Mesendoderm (in vitro differentiated cells): ENCODE results near the gene ELP2.

Source experiments
- DNase-seq: peaks from one replicate; pipeline ENCODE4 v3.0.0; 2013
- H2AK5ac ChIP-seq: 2 replicates; pipeline ENCODE4 v1.6.1; 2013; ENCODE audit warnings: low read length, inconsistent platforms
- H2BK120ac ChIP-seq: 2 replicates; pipeline ENCODE4 v1.6.1; 2013; ENCODE audit warnings: low read depth, mild to moderate bottlenecking, low read length, moderate library complexity, mixed read lengths
- H2BK15ac ChIP-seq: replicated peaks from 2 replicates; pipeline ENCODE4 v1.6.1; 2013; ENCODE audit warnings: low read depth, mild to moderate bottlenecking, moderate library complexity
- H2BK5ac ChIP-seq: 2 replicates; pipeline ENCODE4 v1.6.1; 2013; ENCODE audit warnings: low read length, inconsistent platforms
- H3K18ac ChIP-seq: 2 replicates; pipeline ENCODE4 v1.6.1; 2013; ENCODE audit warnings: mild to moderate bottlenecking, low read length, mixed read lengths
- H3K23ac ChIP-seq: one replicate; pipeline ENCODE4 v1.6.1; 2013; ENCODE audit warnings: low read length
- H3K27ac ChIP-seq: 2 replicates; pipeline ENCODE4 v1.5.1; 2013; ENCODE audit warnings: low read depth, mild to moderate bottlenecking, inconsistent platforms, low read length, moderate library complexity
- H3K27me3 ChIP-seq: 2 replicates; pipeline ENCODE4 v1.6.1; 2013; ENCODE audit warnings: low read length, control low read depth, mild to moderate bottlenecking, inconsistent platforms; ENCODE audit not compliant: insufficient read depth, poor library complexity
- H3K36me3 ChIP-seq: 2 replicates; pipeline ENCODE4 v1.6.1; 2013; ENCODE audit warnings: low read length, inconsistent platforms; ENCODE audit not compliant: control insufficient read depth, insufficient read depth
- H3K4ac ChIP-seq: one replicate; pipeline ENCODE4 v1.6.1; 2013; ENCODE audit warnings: low read depth, mild to moderate bottlenecking, low read length, moderate library complexity
- H3K4me1 ChIP-seq: 2 replicates; pipeline ENCODE4 v1.6.1; 2013; ENCODE audit warnings: low read depth, low read length, inconsistent platforms; ENCODE audit not compliant: control insufficient read depth
- H3K4me2 ChIP-seq: 2 replicates; pipeline ENCODE4 v1.6.1; 2013; ENCODE audit warnings: low read length
- H3K4me3 ChIP-seq: 2 replicates; pipeline ENCODE4 v1.5.1; 2013; ENCODE audit warnings: mild to moderate bottlenecking, low read length
- H3K56ac ChIP-seq: one replicate; pipeline ENCODE4 v1.6.1; 2013; ENCODE audit warnings: low read length
- H3K79me1 ChIP-seq: 2 replicates; pipeline ENCODE4 v1.6.1; 2013; ENCODE audit warnings: low read length, inconsistent platforms
- H3K79me2 ChIP-seq: 2 replicates; pipeline ENCODE4 v1.6.1; 2013; ENCODE audit warnings: mild to moderate bottlenecking, low read length; ENCODE audit not compliant: control insufficient read depth, insufficient read depth
- H3K9ac ChIP-seq: 2 replicates; pipeline ENCODE4 v1.6.1; 2013; ENCODE audit warnings: low read length, inconsistent platforms
- H4K5ac ChIP-seq: one replicate; pipeline ENCODE4 v1.6.1; 2013; ENCODE audit warnings: low read length
- H4K8ac ChIP-seq: one replicate; pipeline ENCODE4 v1.6.1; 2013; ENCODE audit warnings: low read depth, mild to moderate bottlenecking, control low read depth, low read length, moderate library complexity
- WGBS: extraction: QIAGEN DNeasy Blood & Tissue Kit; methylation state at CpG from one replicate; pipeline ENCODE4 v1.1.7; 2013; ENCODE audit warnings: low lambda C conversion rate, missing lambda C conversion rate; ENCODE audit not compliant: insufficient coverage; ENCODE audit errors: extremely low coverage; 5-methylcytosine and 5-hydroxymethylcytosine counted together

ELP2 gene

GRCh38 chr18:36181898-36182506, 52.3 kb downstream of the ELP2 start:
- Histone ChIP-seq H4K8ac (no peak overlapping the region), H3K4me1 (no peaks in the 10 kb centered on the region), H3K18ac (no peak overlapping the region), H3K23ac (no peak overlapping the region), H2BK5ac (no peak overlapping the region), H3K27me3 (no peaks in the 10 kb centered on the region), H3K79me2 (no peaks in the 10 kb centered on the region), H3K9ac (no peak overlapping the region), H2AK5ac (no peak overlapping the region), H4K5ac (no peak overlapping the region), H3K79me1 (no peaks in the 10 kb centered on the region), H3K4me2 (no peak overlapping the region), H3K4me3 (no peak overlapping the region), H3K36me3 (no peaks in the 10 kb centered on the region), H2BK120ac (no peak overlapping the region), H3K27ac (no peak overlapping the region), H3K56ac (no peak overlapping the region), H3K4ac (no peak overlapping the region), H2BK15ac (no peak overlapping the region)
- no CpG with 5 or more reads among the region's 3 CpGs for WGBS
- no peak for DNase-seq

- Histone ChIP-seq H3K36me3 (no peaks in the 10 kb centered on the region), H3K18ac (no peak overlapping the region), H3K79me1 (no peaks in the 10 kb centered on the region), H3K4me3 (no peak overlapping the region), H3K27ac (no peak overlapping the region), H2BK15ac (no peak overlapping the region), H2AK5ac (no peak overlapping the region), H3K56ac (no peak overlapping the region), H2BK5ac (no peak overlapping the region), H3K79me2 (no peaks in the 10 kb centered on the region), H3K23ac (no peak overlapping the region), H4K8ac (no peak overlapping the region), H4K5ac (no peak overlapping the region), H3K4ac (no peak overlapping the region), H3K4me2 (no peak overlapping the region), H3K9ac (no peak overlapping the region), H3K4me1 (no peaks in the 10 kb centered on the region), H2BK120ac (no peak overlapping the region), H3K27me3 (no peaks in the 10 kb centered on the region)
- no peak for DNase-seq
- WGBS, result no CpG with 5 or more reads among the region's 6 CpGs
These were observed 53.3 kb downstream of the ELP2 start for GRCh38 chr18:36183033-36183432.

GRCh38 chr18:36183987-36184386, 54.3 kb downstream of the ELP2 start:
- H3K18ac ChIP-seq, result no peak overlapping the region
- H3K4me1 ChIP-seq, result peaks cover 3% of the 10 kb centered on the region
- H2BK15ac ChIP-seq, result no peak overlapping the region
- H3K4ac ChIP-seq, result no peak overlapping the region
- H4K8ac ChIP-seq, result no peak overlapping the region
- H3K27ac ChIP-seq, result no peak overlapping the region
- H3K56ac ChIP-seq, result no peak overlapping the region
- H3K27me3 ChIP-seq, result no peaks in the 10 kb centered on the region
- H2BK5ac ChIP-seq, result no peak overlapping the region
- no peaks in the 10 kb centered on the region for H3K79me1 ChIP-seq
- H3K4me3 ChIP-seq, result no peak overlapping the region
- no peak for DNase-seq
- H4K5ac ChIP-seq, result no peak overlapping the region
- H3K4me2 ChIP-seq, result no peak overlapping the region
- no peaks in the 10 kb centered on the region for H3K36me3 ChIP-seq
- H2AK5ac ChIP-seq, result no peak overlapping the region
- no peak overlapping the region for H3K9ac ChIP-seq
- no peaks in the 10 kb centered on the region for H3K79me2 ChIP-seq
- WGBS, result no CpG with 5 or more reads among the region's 2 CpGs
- H3K23ac ChIP-seq, result no peak overlapping the region
- H2BK120ac ChIP-seq, result no peak overlapping the region

- Histone ChIP-seq H2BK15ac (no peak overlapping the region), H4K8ac (no peak overlapping the region), H4K5ac (no peak overlapping the region), H3K27me3 (no peaks in the 10 kb centered on the region), H3K23ac (no peak overlapping the region), H3K79me1 (no peaks in the 10 kb centered on the region), H3K4ac (no peak overlapping the region), H3K9ac (no peak overlapping the region), H3K27ac (no peak overlapping the region), H3K79me2 (no peaks in the 10 kb centered on the region), H3K4me1 (peaks cover 3% of the 10 kb centered on the region), H2AK5ac (no peak overlapping the region), H3K4me2 (no peak overlapping the region), H2BK5ac (no peak overlapping the region), H3K4me3 (no peak overlapping the region), H3K56ac (no peak overlapping the region), H3K18ac (no peak overlapping the region), H2BK120ac (no peak overlapping the region), H3K36me3 (no peaks in the 10 kb centered on the region)
- no CpG with 5 or more reads among the region's 3 CpGs for WGBS
- DNase-seq, result no peak
These were observed 55.5 kb downstream of the ELP2 start for GRCh38 chr18:36185157-36185556.

- no peaks in the 10 kb centered on the region for H3K27me3 ChIP-seq
- H3K56ac ChIP-seq, result no peak overlapping the region
- no peak overlapping the region for H2BK15ac ChIP-seq
- H2AK5ac ChIP-seq, result no peak overlapping the region
- WGBS, result no CpG with 5 or more reads among the region's 18 CpGs
- no peak overlapping the region for H3K27ac ChIP-seq
- DNase-seq, result no peak
- no peak overlapping the region for H4K5ac ChIP-seq
- H3K79me1 ChIP-seq, result no peaks in the 10 kb centered on the region
- H2BK5ac ChIP-seq, result no peak overlapping the region
- H3K4me2 ChIP-seq, result no peak overlapping the region
- no peak overlapping the region for H3K4ac ChIP-seq
- H3K4me3 ChIP-seq, result no peak overlapping the region
- peaks cover 3% of the 10 kb centered on the region for H3K4me1 ChIP-seq
- H3K79me2 ChIP-seq, result no peaks in the 10 kb centered on the region
- H2BK120ac ChIP-seq, result no peak overlapping the region
- no peak overlapping the region for H3K9ac ChIP-seq
- H3K18ac ChIP-seq, result no peak overlapping the region
- no peaks in the 10 kb centered on the region for H3K36me3 ChIP-seq
- H4K8ac ChIP-seq, result no peak overlapping the region
- no peak overlapping the region for H3K23ac ChIP-seq
These were observed 56.3 kb downstream of the ELP2 start for GRCh38 chr18:36185901-36186460.
